ENCODE data around the gene SERTM1.

Gene SERTM1

GRCh38 chr13:36673838-36674326, at the start of gene SERTM1:
SERTM1 (plus strand) TSS chr13:36674020; CDS start chr13:36695079, 21,059 bp downstream.
- no peak for DNase-seq (ENCODE audit: low read depth in 2 of 2)

GRCh38 chr13:36628377-36629056, 45.3 kb upstream of the SERTM1 start:
- no peak for DNase-seq (ENCODE audit: low read depth in 2 of 2)

GRCh38 chr13:36629057-36629385, 44.8 kb upstream of the SERTM1 start:
- no peak for DNase-seq (ENCODE audit: low read depth in 2 of 2)

- DNase-seq (ENCODE audit: low read depth in 2 of 2): no peak
Observed at GRCh38 chr13:36630181-36630803, 43.5 kb upstream of the SERTM1 start.

GRCh38 chr13:36639610-36640009, 34.2 kb upstream of the SERTM1 start:
- no peak for DNase-seq (ENCODE audit: low read depth in 2 of 2)

GRCh38 chr13:36650611-36651010, 23.2 kb upstream of the SERTM1 start:
- no peak for DNase-seq (ENCODE audit: low read depth in 2 of 2)

- DNase-seq (ENCODE audit: low read depth in 2 of 2): no peak
Observed at GRCh38 chr13:36665630-36666029, 8.2 kb upstream of the SERTM1 start.

GRCh38 chr13:36666477-36667229, 7.2 kb upstream of the SERTM1 start:
- DNase-seq (ENCODE audit: low read depth in 2 of 2): no peak

GRCh38 chr13:36668316-36668715, 5.5 kb upstream of the SERTM1 start:
- DNase-seq (ENCODE audit: low read depth in 2 of 2): no peak

- no peak for DNase-seq (ENCODE audit: low read depth in 2 of 2)
Observed at GRCh38 chr13:36673352-36673751, 468 bp upstream of the SERTM1 start.

- DNase-seq (ENCODE audit: low read depth in 2 of 2): no peak
Observed at GRCh38 chr13:36674337-36675212, 755 bp downstream of the SERTM1 start.

GRCh38 chr13:36675213-36675536, 1.4 kb downstream of the SERTM1 start:
- DNase-seq (ENCODE audit: low read depth in 2 of 2): no peak

GRCh38 chr13:36680913-36681312, 7.1 kb downstream of the SERTM1 start:
- no peak for DNase-seq (ENCODE audit: low read depth in 2 of 2)

GRCh38 chr13:36681894-36682624, 8.2 kb downstream of the SERTM1 start:
- no peak for DNase-seq (ENCODE audit: low read depth in 2 of 2)

- no peak for DNase-seq (ENCODE audit: low read depth in 2 of 2)
Observed at GRCh38 chr13:36683701-36684100, 9.9 kb downstream of the SERTM1 start.

GRCh38 chr13:36685927-36686326, 12.1 kb downstream of the SERTM1 start:
- no peak for DNase-seq (ENCODE audit: low read depth in 2 of 2)

GRCh38 chr13:36696410-36697010, 22.7 kb downstream of the SERTM1 start:
- no peak for DNase-seq (ENCODE audit: low read depth in 2 of 2)

- DNase-seq (ENCODE audit: low read depth in 2 of 2): no peak
Observed at GRCh38 chr13:36700170-36700569, 26.4 kb downstream of the SERTM1 start.

- no peak for DNase-seq (ENCODE audit: low read depth in 2 of 2)
Observed at GRCh38 chr13:36706755-36707154, 32.9 kb downstream of the SERTM1 start.

- DNase-seq (ENCODE audit: low read depth in 2 of 2): no peak
Observed at GRCh38 chr13:36709136-36709890, 35.5 kb downstream of the SERTM1 start.
